Fibroblast of skin of left biceps (primary cell): ENCODE results near the gene KYAT1.

Source experiments
- DNase-seq, 2 experiments: peaks; one replicate each; pipeline ENCODE4 v3.0.0-alpha.2; 2013; ENCODE audit warnings: low read depth in 2 of 2

KYAT1 gene

DNA sequence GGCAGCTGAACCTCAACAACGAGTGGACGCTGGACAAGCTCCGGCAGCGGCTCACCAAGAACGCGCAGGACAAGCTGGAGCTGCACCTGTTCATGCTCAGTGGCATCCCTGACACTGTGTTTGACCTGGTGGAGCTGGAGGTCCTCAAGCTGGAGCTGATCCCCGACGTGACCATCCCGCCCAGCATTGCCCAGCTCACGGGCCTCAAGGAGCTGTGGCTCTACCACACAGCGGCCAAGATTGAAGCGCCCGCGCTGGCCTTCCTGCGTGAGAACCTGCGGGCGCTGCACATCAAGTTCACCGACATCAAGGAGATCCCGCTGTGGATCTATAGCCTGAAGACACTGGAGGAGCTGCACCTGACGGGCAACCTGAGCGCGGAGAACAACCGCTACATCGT lies 26.6 kb upstream of the KYAT1 start:
- no peak for DNase-seq

DNA sequence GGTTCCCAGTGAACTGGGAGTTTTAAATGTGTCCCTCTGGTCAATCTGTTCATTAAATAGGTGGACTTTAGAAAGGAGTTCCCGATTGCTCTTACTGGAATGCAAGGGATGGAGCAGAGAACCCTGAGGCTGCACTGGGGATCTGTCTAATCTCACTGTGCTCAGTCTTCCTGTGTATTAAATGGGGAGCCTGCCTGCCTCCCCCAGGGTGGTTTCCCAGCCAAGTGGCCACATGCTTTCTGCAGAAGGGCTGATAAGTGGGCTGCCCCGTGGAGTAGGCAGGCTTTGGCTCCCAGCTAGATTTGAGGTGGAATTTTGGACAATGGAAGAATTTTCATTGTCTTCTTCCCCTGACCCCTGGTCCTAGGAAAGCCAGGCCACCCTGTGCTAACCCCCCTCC lies 25.0 kb upstream of the KYAT1 start:
- no peak for DNase-seq

DNA sequence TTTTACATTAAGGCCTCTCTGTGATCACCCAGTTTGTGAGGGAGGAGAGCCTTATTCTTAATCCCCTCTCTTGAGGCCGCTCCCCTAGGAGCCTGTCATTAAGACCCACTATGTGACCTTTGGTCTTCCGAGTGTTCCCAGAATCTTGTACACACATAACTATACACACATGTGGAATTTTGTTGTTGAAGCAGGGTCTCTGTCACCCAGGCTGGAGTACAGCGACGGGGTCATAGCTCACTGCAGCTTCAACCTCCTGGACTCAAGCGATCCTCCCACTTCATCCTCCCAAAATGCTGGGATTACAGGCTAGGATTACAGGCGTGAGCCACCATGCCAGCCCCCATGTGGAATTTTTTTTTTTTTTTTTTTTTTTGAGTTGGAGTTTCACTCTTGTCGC lies 24.2 kb upstream of the KYAT1 start:
- DNase-seq, result no peak

DNA sequence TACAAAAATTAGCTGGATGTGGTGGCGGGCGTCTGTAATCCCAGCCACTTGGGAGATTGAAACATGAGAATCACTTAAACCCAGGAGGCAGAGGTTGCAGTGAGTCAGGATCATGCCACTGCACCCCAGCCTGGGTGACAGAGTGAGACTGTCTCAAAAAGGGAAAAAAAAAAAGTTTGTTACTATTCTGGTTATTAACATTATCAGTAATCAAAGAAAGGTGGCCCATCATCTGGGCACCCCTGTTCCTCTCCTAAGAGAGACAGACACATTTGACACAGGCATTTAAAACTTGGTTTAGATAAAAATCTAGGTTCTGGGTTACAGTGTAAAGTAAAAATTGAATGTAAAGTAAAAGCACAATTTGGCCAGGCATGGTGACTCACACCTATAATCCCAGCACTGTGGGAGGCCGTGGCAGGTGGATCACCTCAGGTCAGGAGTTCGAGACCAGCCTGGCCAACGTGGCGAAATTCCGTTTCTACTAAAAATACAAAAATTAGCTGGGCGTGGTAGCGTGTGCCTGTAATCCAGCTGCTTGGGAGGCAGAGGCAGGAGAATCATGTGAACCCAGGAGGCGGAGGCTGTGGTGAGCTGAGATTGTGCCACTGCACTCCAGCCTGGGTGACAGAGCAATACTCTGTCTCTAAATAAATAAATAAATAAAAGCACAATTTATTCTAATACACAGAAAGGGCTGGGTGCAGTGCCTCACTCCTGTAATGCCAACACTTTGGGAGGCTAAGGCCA lies 22.3 kb upstream of the KYAT1 start:
- DNase-seq, result no peak

DNA sequence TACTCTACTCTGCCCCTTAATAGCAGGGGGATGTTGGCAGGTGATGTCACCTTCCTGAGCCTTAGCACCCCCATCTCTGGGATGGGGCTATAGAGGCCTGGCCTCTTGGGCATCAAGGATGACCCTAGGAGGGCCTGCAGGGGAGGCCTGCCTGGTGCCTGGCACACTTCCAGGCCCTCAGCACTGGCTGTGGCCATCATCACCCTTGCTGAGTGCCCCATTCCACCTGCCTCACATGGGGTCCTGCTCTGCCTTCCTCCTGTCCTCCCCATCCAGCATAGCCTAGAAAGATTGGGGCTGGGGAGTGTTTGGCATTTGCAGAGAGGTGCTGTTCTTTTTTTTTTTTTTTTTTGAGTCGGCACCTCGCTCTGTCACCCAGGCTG lies 21.3 kb upstream of the KYAT1 start:
- no peak for DNase-seq

DNA sequence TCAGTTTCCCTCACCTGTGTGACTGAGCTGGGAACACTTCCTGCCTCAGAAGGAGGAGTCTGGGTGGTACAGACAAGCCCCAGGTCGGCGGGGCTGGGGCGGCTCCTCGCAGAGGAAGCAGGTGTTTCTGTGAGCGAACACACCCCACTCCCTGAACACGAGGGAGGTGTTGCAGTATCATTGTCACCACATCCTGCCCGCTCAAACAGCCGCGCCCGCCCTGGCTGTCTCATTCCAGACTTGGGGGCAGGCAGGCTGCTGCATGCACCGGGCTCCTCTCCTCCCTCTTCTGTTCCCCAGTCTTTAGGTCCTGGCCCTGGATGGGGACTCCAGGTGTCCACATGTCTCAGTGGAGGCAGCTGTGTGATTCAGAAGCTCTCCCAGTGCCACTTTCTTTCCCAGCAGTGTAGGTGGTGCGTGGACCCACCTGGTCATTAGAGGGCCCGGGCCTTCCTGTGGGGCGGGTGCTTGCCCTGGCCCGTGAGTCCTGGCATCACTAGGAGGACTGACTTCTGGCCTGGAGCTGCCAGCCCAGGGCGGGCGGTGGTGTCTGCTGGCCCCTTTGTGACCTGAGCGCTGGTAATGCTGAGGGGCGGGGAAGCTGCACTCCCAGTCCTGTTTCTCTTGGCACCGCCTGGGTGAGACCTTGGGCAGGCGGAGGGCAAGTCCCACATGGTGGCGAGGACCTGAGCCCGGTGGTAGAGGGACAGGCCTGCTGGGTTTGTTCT lies 20.8 kb upstream of the KYAT1 start:
- DNase-seq, result no peak

DNA sequence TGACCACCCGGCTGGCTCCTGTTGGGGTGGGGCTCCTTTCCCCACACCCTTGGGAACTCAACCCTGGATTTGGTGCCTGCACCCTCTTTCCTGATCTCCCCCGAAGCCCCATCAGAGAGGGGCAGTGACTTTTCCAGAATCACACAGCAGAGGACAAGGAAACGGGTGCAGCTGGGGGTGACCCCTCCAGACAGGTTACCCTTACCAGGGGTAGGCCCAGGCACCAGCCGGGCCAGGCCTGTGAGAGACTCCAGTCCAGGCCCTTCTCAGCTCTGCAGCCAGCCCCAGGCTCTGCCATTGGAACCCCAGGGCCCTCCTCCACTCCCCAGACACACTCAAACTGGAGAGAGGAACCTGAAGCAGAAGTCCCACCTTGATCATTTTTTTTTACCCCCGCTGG lies 20.1 kb upstream of the KYAT1 start:
- DNase-seq, result no peak

DNA sequence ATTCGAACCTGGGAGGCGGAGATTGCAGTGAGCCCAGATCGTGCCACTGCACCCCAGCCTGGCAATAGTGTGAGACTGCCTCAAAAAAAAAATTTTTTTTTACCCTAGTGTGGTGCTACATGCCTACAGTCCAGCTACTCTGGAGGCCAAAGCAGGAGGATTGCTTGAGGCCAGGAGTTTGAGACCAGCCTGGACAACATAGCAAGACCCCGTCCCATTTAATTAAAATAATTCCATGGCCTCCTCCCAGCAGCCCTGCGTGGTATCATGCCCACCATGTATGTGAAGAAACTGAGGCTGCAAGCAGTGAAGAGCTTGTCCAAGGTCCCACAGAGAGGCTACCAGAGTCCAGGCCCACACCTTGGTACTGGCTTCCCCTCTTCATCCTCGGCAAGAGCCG lies 19.6 kb upstream of the KYAT1 start:
- no peak for DNase-seq

DNA sequence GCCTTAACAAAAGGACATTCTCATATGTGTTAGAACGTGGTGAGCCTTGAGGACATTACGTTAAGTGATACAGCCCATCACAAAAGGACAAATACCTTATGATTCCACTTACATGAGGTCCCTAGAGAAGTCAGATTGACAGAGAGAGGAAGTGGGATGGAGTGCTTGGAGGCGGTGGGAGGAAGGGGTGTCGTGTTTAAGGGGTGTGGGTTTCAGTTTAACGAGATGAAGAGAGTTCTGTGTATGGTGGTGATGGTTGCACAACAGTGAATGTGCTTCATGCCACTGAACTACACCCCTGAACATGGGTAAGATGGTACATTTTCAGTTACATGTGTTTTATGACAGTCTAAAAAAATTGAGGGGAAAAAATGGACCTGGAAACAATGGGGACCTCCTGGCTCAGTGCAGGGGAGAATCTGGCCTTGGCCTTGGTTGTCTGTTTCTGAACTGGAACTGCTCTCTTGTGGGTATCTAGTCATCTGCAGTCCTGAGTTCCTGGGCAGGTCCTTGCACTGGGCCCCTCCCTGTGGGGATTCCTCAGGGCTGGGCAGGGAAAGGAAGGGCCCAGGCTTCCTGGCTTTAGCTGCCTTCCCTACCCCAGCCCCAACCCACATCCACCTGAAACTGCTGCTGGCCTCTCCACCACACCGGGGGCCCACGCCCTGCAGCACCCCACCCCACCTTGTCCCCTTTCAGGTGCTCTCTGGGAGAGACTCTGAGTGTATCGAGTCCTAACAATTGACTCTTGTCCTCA lies 18.0 kb upstream of the KYAT1 start:
- DNase-seq, result no peak

DNA sequence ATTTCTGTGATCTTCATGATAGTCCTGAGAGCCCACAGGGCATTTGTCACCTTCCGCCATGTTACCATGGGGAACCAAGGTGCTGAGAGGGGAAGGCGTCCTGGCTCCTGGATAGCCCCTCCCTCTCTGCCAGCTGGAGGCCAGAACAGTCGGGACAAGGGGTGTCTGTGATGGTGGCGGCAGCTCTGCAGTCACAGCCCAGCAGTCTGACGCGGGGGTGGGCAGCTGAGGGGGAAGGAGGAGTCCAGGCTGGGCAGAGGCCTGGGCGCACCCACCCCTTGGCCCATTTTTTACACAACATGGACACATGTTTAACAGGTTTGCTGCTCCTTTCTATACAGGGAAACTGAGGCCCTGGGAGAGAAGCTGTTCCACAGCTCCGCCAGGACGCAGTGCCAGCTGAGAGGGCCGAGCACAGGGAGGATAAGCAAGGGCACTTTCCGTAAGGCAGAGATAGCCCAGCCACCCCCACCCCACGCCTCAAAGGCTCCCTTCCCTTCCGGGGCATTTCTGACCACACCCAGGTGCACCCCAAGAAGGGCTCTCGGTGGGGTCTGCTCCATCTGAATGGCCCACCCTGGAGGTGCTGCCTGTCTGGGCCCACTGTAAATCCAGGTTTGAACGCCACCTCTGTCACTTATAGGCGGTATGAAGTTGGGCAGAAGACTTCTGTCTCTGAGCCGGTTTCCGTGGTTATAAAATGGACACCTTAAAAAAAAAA lies 17.3 kb upstream of the KYAT1 start:
- DNase-seq, result no peak

DNA sequence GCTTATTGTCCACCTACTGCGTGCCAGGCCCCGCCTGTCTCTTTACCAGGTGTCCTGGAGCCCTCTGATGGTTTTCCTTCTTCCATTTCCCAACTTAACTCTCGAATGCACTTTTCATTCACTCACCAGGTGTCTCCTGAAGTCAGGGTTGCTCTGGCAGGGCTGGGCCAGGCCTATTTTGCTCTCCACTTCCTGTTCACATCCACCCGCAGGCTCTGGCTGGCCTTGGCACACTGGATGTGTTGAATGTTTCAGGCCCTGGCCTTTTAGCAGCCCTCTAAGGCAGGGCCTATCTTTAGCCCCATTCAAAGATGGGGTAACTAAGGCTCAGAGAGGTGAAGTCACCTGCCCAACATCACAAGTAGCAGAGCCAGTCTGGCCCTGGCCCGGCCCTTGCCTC lies 16.6 kb upstream of the KYAT1 start:
- DNase-seq, result no peak

DNA sequence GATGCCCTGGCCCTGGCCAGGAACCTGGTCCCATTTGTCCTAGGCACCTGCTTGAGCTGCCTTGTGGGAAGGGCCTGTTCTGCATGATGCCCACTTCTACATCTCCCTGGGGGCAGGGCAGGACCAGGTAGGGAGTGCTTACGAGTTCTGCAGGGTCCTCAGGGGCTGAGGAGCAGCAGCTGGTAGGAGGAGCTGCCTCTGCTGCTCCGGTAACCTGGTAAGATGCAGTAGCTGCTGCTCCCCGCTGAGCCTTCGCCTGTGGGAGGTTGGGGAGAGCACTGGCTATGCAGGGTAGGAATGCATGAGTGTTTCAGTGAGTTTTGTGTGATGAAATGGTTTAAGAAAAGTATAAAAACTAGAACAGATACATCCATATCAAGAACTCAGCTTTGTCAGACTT lies 13.8 kb upstream of the KYAT1 start:
- DNase-seq, result no peak

DNA sequence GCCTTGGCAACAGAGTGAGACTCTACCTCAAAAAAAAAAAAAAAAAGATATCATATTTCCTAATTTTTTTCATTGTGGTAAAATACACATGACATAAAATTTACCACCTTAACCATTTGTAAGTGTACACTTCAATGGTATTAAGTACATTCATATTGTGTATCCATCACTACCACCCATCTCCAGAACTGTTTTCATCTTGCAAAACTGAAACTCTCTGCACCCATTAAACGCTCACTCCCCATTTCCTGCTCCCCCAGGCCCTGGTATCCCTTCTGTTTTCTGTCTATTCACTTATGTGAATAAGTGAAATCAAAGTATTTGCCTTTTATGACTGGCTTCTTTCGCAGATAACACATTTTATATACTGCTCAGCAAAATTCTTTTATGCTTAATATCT lies 13.0 kb upstream of the KYAT1 start:
- DNase-seq, result no peak

DNA sequence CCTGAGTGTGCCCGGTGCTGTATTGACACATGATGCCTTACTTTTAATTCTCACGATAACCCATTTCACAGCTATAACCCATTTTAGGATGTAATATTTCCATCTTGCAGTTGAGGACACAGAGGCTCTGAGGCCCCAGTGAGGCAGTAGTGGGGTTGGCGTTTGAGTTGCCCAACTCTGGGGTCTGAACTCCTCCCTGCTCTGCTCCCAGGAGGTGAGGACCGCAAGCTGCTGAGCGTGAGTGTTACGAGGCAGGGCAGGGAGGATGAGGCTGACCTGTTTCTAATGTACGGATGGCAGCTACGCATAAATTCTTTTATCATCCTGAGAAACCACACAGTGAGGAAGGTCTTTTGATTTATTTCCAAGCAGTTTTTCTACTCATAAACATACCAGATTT lies 11.6 kb upstream of the KYAT1 start:
- no peak for DNase-seq

DNA sequence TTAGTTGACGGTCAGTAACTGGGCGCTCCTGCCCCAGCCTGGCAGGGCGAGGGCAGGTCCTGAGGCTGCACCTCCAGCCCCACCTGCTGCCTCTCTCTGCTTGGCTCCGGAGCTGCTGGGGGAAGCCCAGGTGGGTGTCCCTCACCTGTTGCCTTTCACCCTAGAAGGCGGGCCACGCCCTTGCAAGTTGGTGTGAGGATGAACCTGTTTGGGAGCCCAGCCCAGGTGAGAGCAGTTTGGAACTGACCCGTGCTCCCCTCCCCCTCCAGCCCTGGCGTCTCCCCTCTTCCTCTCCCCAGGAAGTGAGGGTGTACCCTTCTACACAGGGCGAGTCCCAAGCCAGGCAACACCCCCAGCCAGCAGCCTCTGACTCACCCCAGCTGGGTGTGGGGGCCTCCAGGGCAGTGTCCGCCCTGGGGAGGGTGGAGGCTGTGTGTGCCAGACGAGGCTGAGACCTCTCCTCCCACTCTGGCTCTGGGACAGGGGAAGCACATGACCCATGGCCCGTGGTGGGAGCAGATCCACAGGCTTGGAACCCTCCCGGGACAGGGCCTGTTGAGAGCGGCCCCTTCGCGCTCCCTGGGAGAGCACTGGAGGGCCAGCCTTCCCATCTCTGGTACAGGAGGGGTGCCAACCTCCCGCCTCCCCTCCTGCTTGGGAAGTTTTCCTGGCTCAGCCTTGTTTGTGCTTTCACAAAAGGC lies 10.6 kb upstream of the KYAT1 start:
- peak; percentile 20 to 23 for DNase-seq

DNA sequence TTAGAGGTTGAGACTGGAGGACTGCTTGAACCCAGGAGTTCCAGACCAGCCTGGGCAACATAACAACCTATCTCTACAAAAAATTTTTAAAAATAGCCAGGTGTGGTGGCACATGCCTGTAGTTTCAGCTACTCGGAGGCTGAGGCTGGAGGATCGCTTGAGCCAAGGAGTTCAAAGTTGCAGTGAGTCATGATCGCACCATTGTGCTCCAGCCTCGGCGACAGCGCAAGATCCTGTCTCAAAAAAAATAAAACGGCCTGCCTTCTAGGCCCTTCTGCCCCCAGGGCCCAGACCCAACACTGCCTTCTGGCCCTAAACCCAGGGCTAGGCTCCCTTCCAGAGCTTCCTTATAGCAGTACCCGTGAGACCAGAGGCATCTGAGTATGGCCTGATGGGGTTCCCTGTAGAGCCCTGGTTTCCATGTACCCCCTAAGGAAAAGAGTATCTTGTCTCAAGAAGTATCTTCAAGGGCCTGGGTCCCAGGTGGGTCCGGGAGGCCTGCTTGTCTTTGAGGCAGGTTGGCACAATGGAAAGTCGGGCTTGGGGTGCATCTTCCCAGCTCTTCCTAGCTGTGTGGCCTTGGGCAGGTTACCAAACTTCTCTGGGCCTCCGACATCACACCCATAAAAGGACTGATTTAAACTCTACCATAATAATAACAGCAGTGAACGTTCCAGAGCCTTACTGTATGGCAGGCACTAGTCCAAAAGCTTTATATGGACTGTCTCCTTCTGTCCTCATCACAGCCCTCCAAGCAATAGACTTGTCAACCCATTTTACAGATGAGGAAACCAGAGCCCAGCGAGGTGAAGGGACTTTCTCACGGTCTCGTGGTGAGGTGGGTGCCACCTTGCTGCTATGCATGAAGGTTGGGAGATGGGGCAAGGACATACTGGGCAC lies 9.8 kb upstream of the KYAT1 start:
- no peak for DNase-seq

DNA sequence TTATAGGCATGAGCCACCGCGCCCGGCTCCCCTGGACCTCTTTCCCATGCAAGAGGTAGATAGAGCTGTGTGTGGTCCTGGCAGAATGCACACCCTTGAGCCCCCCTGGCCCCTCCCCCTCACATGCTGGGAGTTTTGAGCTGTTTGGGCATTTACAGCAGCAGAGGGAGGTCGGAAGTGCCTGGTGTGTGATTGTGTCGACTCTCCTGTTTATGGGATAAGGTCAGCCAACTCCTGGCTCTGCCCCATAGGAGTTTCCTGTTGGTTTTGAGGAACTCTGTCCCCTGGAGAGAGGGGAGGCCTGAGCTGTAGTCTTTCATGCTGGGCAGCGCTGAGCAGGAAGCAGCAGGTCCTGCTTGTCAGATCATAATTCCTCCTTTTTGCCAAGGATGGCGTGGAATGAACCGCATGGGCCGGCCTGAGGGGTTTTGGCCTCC lies 6.2 kb upstream of the KYAT1 start:
- no peak for DNase-seq

DNA sequence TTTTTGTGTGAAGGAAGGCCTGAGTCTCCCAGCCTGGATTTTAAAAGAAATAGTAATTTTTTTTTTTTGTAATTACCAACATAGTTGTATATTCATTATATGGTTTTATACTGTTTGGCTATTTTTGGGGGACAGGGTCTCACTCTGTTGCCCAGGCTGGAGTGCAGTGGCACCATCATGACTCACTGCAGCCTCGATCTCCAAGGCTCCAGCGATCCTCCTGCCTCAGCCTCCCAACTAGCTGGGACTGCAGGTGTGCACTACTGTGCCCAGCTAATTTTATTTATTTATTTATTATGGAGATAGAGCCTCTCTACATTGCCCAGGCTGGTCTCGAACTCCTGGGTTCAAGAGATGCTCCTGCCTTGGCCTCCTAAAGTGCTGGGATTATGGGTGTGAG lies 5.3 kb upstream of the KYAT1 start:
- DNase-seq, result no peak

DNA sequence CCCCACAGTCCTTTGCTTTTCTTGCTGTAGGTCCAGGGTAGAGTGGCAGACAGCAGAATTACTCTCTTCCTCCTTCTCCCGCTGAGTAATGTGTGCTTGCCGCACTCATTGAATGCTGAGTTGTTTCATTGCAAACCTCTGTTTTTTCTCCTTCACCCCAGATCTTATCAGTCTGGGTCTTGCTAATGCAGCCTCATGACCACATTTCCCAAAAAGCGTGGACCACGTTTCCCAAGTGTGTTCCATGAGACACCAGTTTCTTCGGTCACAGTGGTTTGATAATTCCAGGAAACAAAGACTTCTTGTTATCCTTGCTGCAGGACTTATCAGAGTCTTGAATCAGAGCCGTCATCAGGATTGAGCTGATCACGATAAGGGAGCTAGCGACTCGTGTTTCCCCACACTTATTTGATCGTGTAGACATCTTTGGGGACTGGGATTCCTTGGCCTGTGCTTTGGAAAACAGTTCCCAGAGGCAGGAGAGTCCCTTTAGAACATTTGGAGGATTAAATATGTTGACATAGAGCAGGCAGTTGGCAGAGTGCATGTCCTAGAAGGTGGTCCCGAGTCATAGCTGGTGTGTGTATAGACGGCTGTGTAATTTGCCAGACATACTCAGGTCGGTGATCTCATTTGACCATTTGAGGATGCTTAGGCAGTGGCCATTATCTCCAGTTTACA lies 4.6 kb upstream of the KYAT1 start:
- no peak for DNase-seq

DNA sequence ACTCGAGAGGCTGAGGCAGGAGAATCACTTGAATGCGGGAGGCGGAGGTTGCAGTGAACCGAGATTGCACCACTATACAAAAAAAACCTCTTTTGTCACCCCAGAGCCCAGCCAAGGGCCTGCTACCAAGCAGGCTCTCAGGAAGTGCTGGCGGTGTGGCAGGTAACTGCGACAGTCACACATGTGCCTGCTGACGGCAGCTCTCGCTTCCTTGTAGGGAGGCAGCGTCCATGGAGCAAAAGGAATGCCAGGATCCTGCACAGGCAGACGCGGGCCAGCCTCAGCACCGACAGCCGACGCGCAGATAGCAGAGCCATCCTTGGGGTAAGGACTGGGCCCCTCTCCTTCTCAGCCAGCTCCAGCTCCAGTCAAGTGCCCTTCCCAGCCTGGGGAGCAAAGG lies 4.0 kb upstream of the KYAT1 start:
- DNase-seq, result no peak
